Measurements from ENCODE around the gene NEURL1B.

The NEURL1B gene

GRCh38 chr5:172740428-172741205 is 99.6 kb downstream of the NEURL1B start:
- no peak for DNase-seq

Measured in NCI-H345 (cell line).